Measurements from ENCODE around the gene EEF2K.

- TF ChIP-seq CTCF (conservative IDR thresholded peaks at IDR 0.05; ENCODE audit: low read length) (no peak), EZH2phosphoT487 (IDR thresholded peaks at IDR 0.05; ENCODE audit: borderline replicate concordance) (no peak)
These were observed 1.8 kb downstream of the EEF2K start for GRCh38 chr16:22207715-22208360.
